ENCODE measurements around the gene LIPC. TPM values are rescaled to one million over a fixed set of nuclear protein-coding genes. Genes with fewer than 3 reads are reported as not detected.

LIPC gene
- total RNA-seq, 1 donor from 2014 or later, result not detected

GRCh38 chr15:58583171-58583908 lies 151.5 kb downstream of the LIPC start:
- TF ChIP-seq CTCF (IDR thresholded peaks at IDR 0.05; ENCODE audit: unreplicated experiment), result no peak
- Mint-ChIP-seq H3K9me3 (peaks cover 20% of the 10 kb centered on the region), H3K27ac (no peak overlapping the region), H3K4me1 (peaks cover 3% of the 10 kb centered on the region), H3K4me3 (no peak overlapping the region), H3K36me3 (peaks cover 4% of the 10 kb centered on the region), H3K27me3 (ENCODE audit: low read depth) (no peaks in the 10 kb centered on the region)
- DNase-seq (ENCODE audit: low spot score in 2 of 2, unreplicated experiment in 2 of 2), result no peak

GRCh38 chr15:58584789-58585461 lies 153.1 kb downstream of the LIPC start:
- peaks cover 7% of the 10 kb centered on the region for H3K4me1 Mint-ChIP-seq
- DNase-seq (ENCODE audit: low spot score in 2 of 2, unreplicated experiment in 2 of 2), result no peak
- H3K9me3 Mint-ChIP-seq, result peaks cover 20% of the 10 kb centered on the region
- no peaks in the 10 kb centered on the region for H3K27me3 Mint-ChIP-seq (ENCODE audit: low read depth)
- no peak overlapping the region for H3K4me3 Mint-ChIP-seq
- H3K27ac Mint-ChIP-seq, result no peak overlapping the region
- peaks cover 4% of the 10 kb centered on the region for H3K36me3 Mint-ChIP-seq
- TF ChIP-seq CTCF (IDR thresholded peaks at IDR 0.05; ENCODE audit: unreplicated experiment), result no peak

- no peak overlapping the region for H3K27ac Mint-ChIP-seq
Observed at GRCh38 chr15:58585693-58586443, 154.1 kb downstream of the LIPC start.

GRCh38 chr15:58587486-58587885 lies 155.7 kb downstream of the LIPC start:
- Mint-ChIP-seq H3K36me3 (peaks cover 7% of the 10 kb centered on the region), H3K4me3 (no peak overlapping the region), H3K9me3 (peaks cover 17% of the 10 kb centered on the region), H3K27ac (no peak overlapping the region), H3K27me3 (ENCODE audit: low read depth) (no peaks in the 10 kb centered on the region), H3K4me1 (peaks cover 17% of the 10 kb centered on the region)
- TF ChIP-seq CTCF (IDR thresholded peaks at IDR 0.05; ENCODE audit: unreplicated experiment), result no peak
- DNase-seq (ENCODE audit: low spot score in 2 of 2, unreplicated experiment in 2 of 2), result no peak

More at GRCh38 chr15:58585693-58586443, 154.1 kb downstream of the LIPC start:
- no peak for DNase-seq (ENCODE audit: low spot score in 2 of 2, unreplicated experiment in 2 of 2)
- H3K4me3 Mint-ChIP-seq, result no peak overlapping the region
- no peak for TF ChIP-seq CTCF (IDR thresholded peaks at IDR 0.05; ENCODE audit: unreplicated experiment)
- H3K9me3 Mint-ChIP-seq, result peaks cover 20% of the 10 kb centered on the region
- H3K4me1 Mint-ChIP-seq, result peaks cover 14% of the 10 kb centered on the region
- no peaks in the 10 kb centered on the region for H3K27me3 Mint-ChIP-seq (ENCODE audit: low read depth)
- H3K36me3 Mint-ChIP-seq, result peaks cover 4% of the 10 kb centered on the region

- peaks cover 14% of the 10 kb centered on the region for H3K9me3 Mint-ChIP-seq
- TF ChIP-seq CTCF (IDR thresholded peaks at IDR 0.05; ENCODE audit: unreplicated experiment), result no peak
- no peak for DNase-seq (ENCODE audit: low spot score in 2 of 2, unreplicated experiment in 2 of 2)
Observed at GRCh38 chr15:58588096-58588495, 156.3 kb downstream of the LIPC start.

More at GRCh38 chr15:58588096-58588495, 156.3 kb downstream of the LIPC start:
- H3K4me3 Mint-ChIP-seq, result no peak overlapping the region
- peaks cover 17% of the 10 kb centered on the region for H3K4me1 Mint-ChIP-seq
- peaks cover 9% of the 10 kb centered on the region for H3K36me3 Mint-ChIP-seq
- no peak overlapping the region for H3K27ac Mint-ChIP-seq
- no peaks in the 10 kb centered on the region for H3K27me3 Mint-ChIP-seq (ENCODE audit: low read depth)

All from mesothelial cell of epicardium (in vitro differentiated cells).